ENCODE results near the gene HAUS2. TPM values are rescaled to one million over a fixed set of nuclear protein-coding genes. Genes with fewer than 3 reads are reported as not detected.
A peak's percentile ranks its signal among the peaks of the same experiment; 100 is the strongest.

The HAUS2 gene
- total RNA-seq, 5 donors from 2014 or later (not counting 1 experiment from before 2014, with no cell fraction given): 13.1 to 21.8 (median 16.8) TPM

GRCh38 chr15:42608752-42609488 lies 60.3 kb downstream of the HAUS2 start:
- H3K27me3 Mint-ChIP-seq: no peaks in the 10 kb centered on the region
- WGBS (ENCODE audit: insufficient coverage): 23% methylated on average over 2 of the region's 7 CpGs
- H3K4me3 Mint-ChIP-seq: peak overlapping the region; percentile 13 to 65 (median 29)
- Histone ChIP-seq H3K9me3 (no peaks in the 10 kb centered on the region), H3K27ac (ENCODE audit: low read length) (peak overlapping the region; percentile 13), H3K27me3 (replicated peaks in 1 of 2; ENCODE audit: control insufficient read depth in 2 of 2, extremely low read depth in 1 of 2, insufficient read depth in 2 of 2, low read length in 1 of 2) (no peaks in the 10 kb centered on the region), H3K4me3 (ENCODE audit: control insufficient read depth in 1 of 2, extremely low read depth in 1 of 2, low read length in 1 of 2) (peak overlapping the region in 1 of 2 donors; percentile 23), H3K36me3 (ENCODE audit: control insufficient read depth in 2 of 2, extremely low read depth in 1 of 2, insufficient read depth in 1 of 2, low read length in 1 of 2) (no peaks in the 10 kb centered on the region), H3K4me1 (ENCODE audit: control insufficient read depth in 1 of 2, extremely low read depth in 1 of 2, insufficient read depth in 2 of 2, low read length in 2 of 2) (peaks cover 31 to 47% of the 10 kb centered on the region in 2 experiments)
- no peaks in the 10 kb centered on the region for H3K36me3 Mint-ChIP-seq
- H3K9me3 Mint-ChIP-seq: no peaks in the 10 kb centered on the region
- H3K4me1 Mint-ChIP-seq: peaks cover 43 to 49% (median 47%) of the 10 kb centered on the region in 3 donors
- DNase-seq: peak in 5 of 35 experiments; percentile 2 to 27 (median 6)
- H3K27ac Mint-ChIP-seq: peak overlapping the region; percentile 7 to 75
- CTCF ChIA-PET: interaction anchor here in 1 of 2 donors (0.9 to 1.0 kb wide), 2 partner anchors 28 to 34 kb away, joined by 3 to 4 read pairs; partner anchors contain the start of gene STARD9
- POLR2A ChIA-PET: interaction anchor here in 1 of 2 donors (0.7 kb wide), 2 partner anchors 72 to 154 kb away, joined by 4 read pairs; no protein-coding TSS in a partner anchor
- ATAC-seq (replicated peaks in 1 of 4): peak in 3 of 4 experiments; percentile 41 to 72 (median 54)

GRCh38 chr15:42611532-42611931 lies 62.9 kb downstream of the HAUS2 start:
- ATAC-seq (replicated peaks in 1 of 4) (no peak), DNase-seq (no peak)
- Mint-ChIP-seq H3K9me3 (no peaks in the 10 kb centered on the region), H3K4me3 (no peak overlapping the region), H3K36me3 (no peaks in the 10 kb centered on the region), H3K27me3 (no peaks in the 10 kb centered on the region), H3K27ac (no peak overlapping the region), H3K4me1 (peaks cover 21 to 23% (median 23%) of the 10 kb centered on the region in 3 donors)
- Histone ChIP-seq H3K36me3 (ENCODE audit: control insufficient read depth in 2 of 2, extremely low read depth in 1 of 2, insufficient read depth in 1 of 2, low read length in 1 of 2) (no peaks in the 10 kb centered on the region), H3K9me3 (no peaks in the 10 kb centered on the region), H3K27me3 (replicated peaks in 1 of 2; ENCODE audit: control insufficient read depth in 2 of 2, extremely low read depth in 1 of 2, insufficient read depth in 2 of 2, low read length in 1 of 2) (no peaks in the 10 kb centered on the region), H3K4me3 (ENCODE audit: control insufficient read depth in 1 of 2, extremely low read depth in 1 of 2, low read length in 1 of 2) (no peak overlapping the region), H3K27ac (ENCODE audit: low read length) (no peak overlapping the region), H3K4me1 (ENCODE audit: control insufficient read depth in 1 of 2, extremely low read depth in 1 of 2, insufficient read depth in 2 of 2, low read length in 2 of 2) (peaks cover 16 to 25% of the 10 kb centered on the region in 2 experiments)
- no CpG with 5 or more reads among the region's 1 CpG for WGBS (ENCODE audit: insufficient coverage)
- CTCF ChIA-PET: no interaction called here
- POLR2A ChIA-PET: no interaction called here

GRCh38 chr15:42612367-42612912 lies 63.8 kb downstream of the HAUS2 start:
- CTCF ChIA-PET: interaction anchor here in 1 of 2 donors (0.7 kb wide), 2 partner anchors 21 to 1688 kb away, joined by 3 read pairs; no protein-coding TSS in a partner anchor
- Histone ChIP-seq H3K27ac (ENCODE audit: low read length) (no peak overlapping the region), H3K9me3 (no peaks in the 10 kb centered on the region), H3K4me3 (ENCODE audit: control insufficient read depth in 1 of 2, extremely low read depth in 1 of 2, low read length in 1 of 2) (no peak overlapping the region), H3K4me1 (ENCODE audit: control insufficient read depth in 1 of 2, extremely low read depth in 1 of 2, insufficient read depth in 2 of 2, low read length in 2 of 2) (peaks cover 14 to 18% of the 10 kb centered on the region in 2 experiments), H3K36me3 (ENCODE audit: control insufficient read depth in 2 of 2, extremely low read depth in 1 of 2, insufficient read depth in 1 of 2, low read length in 1 of 2) (no peaks in the 10 kb centered on the region), H3K27me3 (replicated peaks in 1 of 2; ENCODE audit: control insufficient read depth in 2 of 2, extremely low read depth in 1 of 2, insufficient read depth in 2 of 2, low read length in 1 of 2) (no peaks in the 10 kb centered on the region)
- Mint-ChIP-seq H3K4me1 (peaks cover 17 to 20% (median 19%) of the 10 kb centered on the region in 3 donors), H3K36me3 (no peaks in the 10 kb centered on the region), H3K4me3 (no peak overlapping the region), H3K9me3 (no peaks in the 10 kb centered on the region), H3K27ac (no peak overlapping the region), H3K27me3 (no peaks in the 10 kb centered on the region)
- no peak for ATAC-seq (replicated peaks in 1 of 4)
- POLR2A ChIA-PET: no interaction called here
- no peak for DNase-seq
- 92% methylated on average over 6 of the region's 8 CpGs for WGBS (ENCODE audit: insufficient coverage)

- Mint-ChIP-seq H3K27ac (no peak overlapping the region), H3K27me3 (no peaks in the 10 kb centered on the region), H3K4me1 (peaks cover 0 to 2% (median 0%) of the 10 kb centered on the region in 3 donors), H3K9me3 (no peaks in the 10 kb centered on the region), H3K4me3 (no peak overlapping the region), H3K36me3 (no peaks in the 10 kb centered on the region)
- POLR2A ChIA-PET: no interaction called here
- Histone ChIP-seq H3K27ac (ENCODE audit: low read length) (no peak overlapping the region), H3K9me3 (no peaks in the 10 kb centered on the region), H3K27me3 (replicated peaks in 1 of 2; ENCODE audit: control insufficient read depth in 2 of 2, extremely low read depth in 1 of 2, insufficient read depth in 2 of 2, low read length in 1 of 2) (no peaks in the 10 kb centered on the region), H3K4me1 (ENCODE audit: control insufficient read depth in 1 of 2, extremely low read depth in 1 of 2, insufficient read depth in 2 of 2, low read length in 2 of 2) (no peaks in the 10 kb centered on the region), H3K36me3 (ENCODE audit: control insufficient read depth in 2 of 2, extremely low read depth in 1 of 2, insufficient read depth in 1 of 2, low read length in 1 of 2) (no peaks in the 10 kb centered on the region), H3K4me3 (ENCODE audit: control insufficient read depth in 1 of 2, extremely low read depth in 1 of 2, low read length in 1 of 2) (no peak overlapping the region)
- ATAC-seq (replicated peaks in 1 of 4) (no peak), DNase-seq (no peak)
- CTCF ChIA-PET: no interaction called here
- no CpG with 5 or more reads among the region's 2 CpGs for WGBS (ENCODE audit: insufficient coverage)
Observed at GRCh38 chr15:42616107-42616506, 67.5 kb downstream of the HAUS2 start.

Other genes with a start within 250 kb of the HAUS2 start
- 10 to 100 TPM; 13.4 to 19.8 (median 15.8) TPM for gene CAPN3, start 189.3 kb upstream of the HAUS2 start, total RNA-seq
- gene ZNF106, start 57.7 kb upstream of the HAUS2 start, total RNA-seq: 10 to 100 TPM; 33.1 to 41.1 (median 36.7) TPM
- gene SNAP23, start 53.2 kb upstream of the HAUS2 start, total RNA-seq: 10 to 100 TPM; 51.8 to 60.7 (median 59.3) TPM
- gene LRRC57, start within 50 bp of the HAUS2 start, total RNA-seq: 10 to 100 TPM; 13.4 to 24.6 (median 18.4) TPM
- 10 to 100 TPM in 2 of 5 donors, 1 to 10 TPM in 3; 6.6 to 10.6 (median 8.8) TPM for gene STARD9, start 26.8 kb downstream of the HAUS2 start, total RNA-seq
- gene CDAN1, start 188.3 kb downstream of the HAUS2 start, total RNA-seq: 10 to 100 TPM; 28.2 to 45.7 (median 33.3) TPM